K562 (cell line): ENCODE results near the gene FBXO15. TPM values are rescaled to one million over a fixed set of nuclear protein-coding genes. Genes with fewer than 3 reads are reported as not detected.

Experiments used
- CBX5 ChIP-seq: IDR thresholded peaks from 2 replicates; pipeline ENCODE4 v1.6.1; 2014; ENCODE audit warnings: low read depth, borderline replicate concordance
- CHD4 ChIP-seq: fragments of 200-600 bp; sonication (generic); IDR thresholded peaks from 3 replicates; pipeline ENCODE4 v1.6.1; 2012; ENCODE audit warnings: low read depth, mild to moderate bottlenecking, mixed read lengths, low read length, inconsistent platforms; ENCODE audit not compliant: insufficient read depth, insufficient replicate concordance, poor library complexity, severe bottlenecking
- COPS2 ChIP-seq: fragments of 450-650 bp; conservative IDR thresholded peaks from 2 replicates; pipeline ENCODE4 v1.6.1; 2016; ENCODE audit warnings: mild to moderate bottlenecking, moderate library complexity
- CREBBP ChIP-seq: IDR thresholded peaks from one replicate; pipeline ENCODE4 v1.6.1; 2012; ENCODE audit warnings: low read depth, mild to moderate bottlenecking, control low read depth, inconsistent platforms, low read length
- EHMT2 ChIP-seq: fragments of 450-650 bp; IDR thresholded peaks from 2 replicates; pipeline ENCODE4 v1.6.1; 2018; ENCODE audit warnings: antibody characterized with exemption
- HMG20A ChIP-seq: fragments of 450-650 bp; formaldehyde crosslinking; conservative IDR thresholded peaks from 2 replicates; pipeline ENCODE4 v1.4.0; 2020; ENCODE audit warnings: mild to moderate bottlenecking, mixed read lengths
- NFXL1 ChIP-seq: fragments of 450-650 bp; formaldehyde crosslinking; IDR thresholded peaks from 2 replicates; pipeline ENCODE4 v1.4.0; 2021; ENCODE audit warnings: mild to moderate bottlenecking
- NR3C1 ChIP-seq: sonication (generic); formaldehyde crosslinking; IDR thresholded peaks from 2 replicates; pipeline ENCODE4 v1.8.1; 2022; ENCODE audit warnings: missing genetic modification reagents
- POLR2AphosphoS2 ChIP-seq: IDR thresholded peaks from 2 replicates; pipeline ENCODE4 v1.6.1; 2012; ENCODE audit warnings: low read length, improper control_type of control experiment
- SIX5 ChIP-seq, 2 experiments: IDR thresholded peaks; 2 replicates each; pipeline ENCODE4 v1.6.1; 2011; ENCODE audit warnings: low read length in 2 of 2, borderline replicate concordance in 1 of 2, low read depth in 1 of 2, mild to moderate bottlenecking in 1 of 2, moderate library complexity in 1 of 2; ENCODE audit not compliant: insufficient read depth in 1 of 2
- SMAD1 ChIP-seq: fragments of 150-350 bp; IDR thresholded peaks from 2 replicates; pipeline ENCODE4 v1.6.1; 2014; ENCODE audit warnings: low read length, low read depth; ENCODE audit not compliant: partially characterized antibody
- SMARCE1 ChIP-seq: fragments of 450-650 bp; IDR thresholded peaks from 2 replicates; pipeline ENCODE4 v1.7.1; 2016; ENCODE audit warnings: mild to moderate bottlenecking
- TRIM24 ChIP-seq, 2 experiments: fragments of 450-650 bp; IDR thresholded peaks; 2 replicates each; pipeline ENCODE4 v1.6.1; 2016
- TSC22D4 ChIP-seq: fragments of 450-650 bp; IDR thresholded peaks from 2 replicates; pipeline ENCODE4 v1.6.1; 2016; ENCODE audit warnings: missing genetic modification characterization, missing biosample characterization, control low read depth
- VEZF1 ChIP-seq: fragments of 200-800 bp; sonication (Bioruptor generic); IDR thresholded peaks from 2 replicates; pipeline ENCODE4 v1.6.1; 2017; ENCODE audit warnings: missing genetic modification characterization, missing compliant biosample characterization
- ZFP30 ChIP-seq: fragments of 250-450 bp; sonication (Bioruptor Pico); IDR thresholded peaks from 2 replicates; pipeline ENCODE4 v1.8.0; 2022; ENCODE audit warnings: moderate library complexity, mild to moderate bottlenecking, inconsistent platforms, borderline replicate concordance
- ZNF274 ChIP-seq: IDR thresholded peaks from 2 replicates; pipeline ENCODE4 v1.6.1; 2011; ENCODE audit warnings: low read depth, mild to moderate bottlenecking, low read length, moderate library complexity, borderline replicate concordance
- polyA plus RNA-seq, 8 experiments: library from polyadenylated mRNA; depleted of rRNA in 4 of 8; stranded (reverse) in 5 of 8; unstranded in 3 of 8; fragments of >200 nt; fragmentation: Nextera tagmentation in 2 of 8; fragmentation: Illumina TruSeq in 1 of 8; extraction: Ambion mirVana in 2 of 8; extraction: Trizol in 1 of 8; gene quantifications; 2 replicates each; pipeline versions ENCODE4 v1.2.1 to v1.2.3, GENCODE V29; 2011 to 2014; ENCODE audit warnings: inconsistent platforms in 1 of 8, missing spikeins in 1 of 8
- total RNA-seq, 7 experiments: library from RNA; depleted of rRNA in 6 of 7; stranded (reverse); fragments of >200 nt in 6 of 7; fragmentation: Illumina TruSeq in 2 of 7; extraction: Trizol in 2 of 7; gene quantifications; 2 replicates each; pipeline versions ENCODE4 v1.2.1 to v1.2.3, GENCODE V29; 2011 to 2021; ENCODE audit warnings: low replicate concordance in 1 of 7
- TF ChIP-seq, protein P1 (sequence below), 2 experiments: fragments of 450-650 bp; formaldehyde crosslinking in 1 of 2; IDR thresholded peaks; 2 replicates each; pipeline versions ENCODE4 v1.4.0 to v1.6.1; 2014 to 2020; ENCODE audit warnings: mild to moderate bottlenecking in 2 of 2, borderline replicate concordance in 1 of 2, low read depth in 1 of 2
- TF ChIP-seq, protein P2 (sequence below): sonication (generic); formaldehyde crosslinking; IDR thresholded peaks from 2 replicates; pipeline ENCODE4 v1.9.0; 2022; ENCODE audit warnings: mild to moderate bottlenecking, missing genetic modification reagents

The FBXO15 gene
- total and polyA plus RNA-seq, 9 of the 15 experiments (the other 6 are each of a cell fraction or from before 2014, with no cell fraction given), result 0.07 to 0.43 (median 0.27) TPM; not detected in 1

DNA sequence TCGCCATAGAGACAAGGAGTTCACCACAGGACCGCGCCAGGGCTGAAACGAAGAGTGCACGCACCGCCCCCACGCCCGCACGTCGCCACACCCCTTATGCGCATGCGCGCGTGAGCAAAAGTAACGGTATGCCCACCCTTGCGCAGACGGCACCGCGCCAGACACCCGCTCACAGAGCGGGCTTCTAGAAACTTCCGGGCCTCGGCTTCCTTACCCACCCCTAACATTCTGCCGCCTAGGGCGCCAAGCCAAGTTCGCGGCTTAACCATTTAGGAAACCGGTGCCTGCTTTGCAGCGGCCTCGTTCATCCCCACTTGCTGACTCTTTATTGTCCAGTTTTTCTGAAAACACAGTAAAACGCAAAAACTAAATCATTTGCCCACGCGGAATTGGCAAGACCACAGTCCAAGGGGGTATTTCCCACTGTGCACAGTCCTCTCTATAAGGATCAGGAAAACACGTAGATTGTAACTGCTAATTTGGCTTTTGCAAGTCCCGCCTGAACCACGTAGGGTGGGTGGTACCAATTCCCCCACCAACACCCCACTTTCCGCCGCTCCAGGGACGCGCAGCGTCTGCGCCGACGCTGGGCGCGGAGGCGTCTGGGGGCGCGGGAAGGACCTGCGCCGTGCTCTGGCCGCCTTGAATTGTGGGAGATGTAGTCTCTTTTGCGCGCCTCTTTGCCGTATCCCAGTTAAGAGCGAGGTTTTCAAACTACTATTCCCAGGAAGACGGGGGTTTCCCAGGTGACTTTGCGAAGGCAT is at the start of gene FBXO15, which contains the start of gene TIMM21 (continued):
- TF ChIP-seq, protein P1, sequence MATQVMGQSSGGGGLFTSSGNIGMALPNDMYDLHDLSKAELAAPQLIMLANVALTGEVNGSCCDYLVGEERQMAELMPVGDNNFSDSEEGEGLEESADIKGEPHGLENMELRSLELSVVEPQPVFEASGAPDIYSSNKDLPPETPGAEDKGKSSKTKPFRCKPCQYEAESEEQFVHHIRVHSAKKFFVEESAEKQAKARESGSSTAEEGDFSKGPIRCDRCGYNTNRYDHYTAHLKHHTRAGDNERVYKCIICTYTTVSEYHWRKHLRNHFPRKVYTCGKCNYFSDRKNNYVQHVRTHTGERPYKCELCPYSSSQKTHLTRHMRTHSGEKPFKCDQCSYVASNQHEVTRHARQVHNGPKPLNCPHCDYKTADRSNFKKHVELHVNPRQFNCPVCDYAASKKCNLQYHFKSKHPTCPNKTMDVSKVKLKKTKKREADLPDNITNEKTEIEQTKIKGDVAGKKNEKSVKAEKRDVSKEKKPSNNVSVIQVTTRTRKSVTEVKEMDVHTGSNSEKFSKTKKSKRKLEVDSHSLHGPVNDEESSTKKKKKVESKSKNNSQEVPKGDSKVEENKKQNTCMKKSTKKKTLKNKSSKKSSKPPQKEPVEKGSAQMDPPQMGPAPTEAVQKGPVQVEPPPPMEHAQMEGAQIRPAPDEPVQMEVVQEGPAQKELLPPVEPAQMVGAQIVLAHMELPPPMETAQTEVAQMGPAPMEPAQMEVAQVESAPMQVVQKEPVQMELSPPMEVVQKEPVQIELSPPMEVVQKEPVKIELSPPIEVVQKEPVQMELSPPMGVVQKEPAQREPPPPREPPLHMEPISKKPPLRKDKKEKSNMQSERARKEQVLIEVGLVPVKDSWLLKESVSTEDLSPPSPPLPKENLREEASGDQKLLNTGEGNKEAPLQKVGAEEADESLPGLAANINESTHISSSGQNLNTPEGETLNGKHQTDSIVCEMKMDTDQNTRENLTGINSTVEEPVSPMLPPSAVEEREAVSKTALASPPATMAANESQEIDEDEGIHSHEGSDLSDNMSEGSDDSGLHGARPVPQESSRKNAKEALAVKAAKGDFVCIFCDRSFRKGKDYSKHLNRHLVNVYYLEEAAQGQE (IDR thresholded peaks at IDR 0.05; ENCODE audit: borderline replicate concordance), result no peak
- TF ChIP-seq, protein P1 (CRISPR knock-in tag; IDR thresholded peaks at IDR 0.05; ENCODE audit: low read depth), result no peak
- TF ChIP-seq COPS2 (no peak), HMG20A (CRISPR knock-in tag) (no peak), CBX5 (no peak), SIX5 (IDR thresholded peaks at IDR 0.05; ENCODE audit: borderline replicate concordance in 1 of 2, insufficient read depth in 1 of 2, low read depth in 1 of 2, low read length in 2 of 2) (peak; percentile 87 to 88), ZNF274 (no peak), EHMT2 (no peak), CREBBP (no peak), TRIM24 (IDR thresholded peaks at IDR 0.05) (no peak), VEZF1 (CRISPR knock-in tag) (peak; percentile 84), CHD4 (no peak), NFXL1 (CRISPR knock-in tag) (no peak), SMAD1 (no peak), TSC22D4 (no peak), ZFP30 (no peak), NR3C1 (CRISPR knock-in tag) (no peak), POLR2AphosphoS2 (no peak), SMARCE1 (no peak)
- TF ChIP-seq, protein P2, sequence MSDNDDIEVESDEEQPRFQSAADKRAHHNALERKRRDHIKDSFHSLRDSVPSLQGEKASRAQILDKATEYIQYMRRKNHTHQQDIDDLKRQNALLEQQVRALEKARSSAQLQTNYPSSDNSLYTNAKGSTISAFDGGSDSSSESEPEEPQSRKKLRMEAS (CRISPR knock-in tag), result no peak; the same call in 1 of the 2 replicates
